WTC11 (cell line): ENCODE results near the gene PRR5L. TPM values are rescaled to one million over a fixed set of nuclear protein-coding genes. Genes with fewer than 3 reads are reported as not detected.
A peak's percentile ranks its signal among the peaks of the same experiment; 100 is the strongest.

Experiments used
- ATAC-seq: fragments of 200-7000 bp; cut with Tn5 transposase; 2 replicates; pipeline ENCODE4 v1.10.0; 2021; ENCODE audit warnings: mild to moderate bottlenecking, moderate library complexity
- CTCF ChIA-PET: fragments of 300-600 bp; sonication (Branson Sonifier 250); formaldehyde crosslinking; loops from one replicate; lab custom pipeline; 2021; ENCODE audit warnings: antibody characterized with exemption; lab: Charles Lee
- POLR2A ChIA-PET: fragments of 350-600 bp; sonication (Branson Sonifier 250); formaldehyde crosslinking; loops from one replicate; lab custom pipeline; 2021; ENCODE audit warnings: antibody characterized with exemption; lab: Charles Lee
- DNase-seq: peaks from one replicate; pipeline ENCODE4 v3.0.0; 2021; ENCODE audit warnings: low spot score
- H3K27ac Mint-ChIP-seq: 2 replicates; pipeline ENCODE4 v1.8.0; 2021; ENCODE audit warnings: mixed read lengths
- H3K27me3 Mint-ChIP-seq: 2 replicates; pipeline ENCODE4 v1.8.0; 2021; ENCODE audit warnings: low read depth, mild to moderate bottlenecking, moderate library complexity, mixed read lengths
- H3K36me3 Mint-ChIP-seq: 2 replicates; pipeline ENCODE4 v1.8.0; 2021; ENCODE audit warnings: mixed read lengths
- H3K4me1 Mint-ChIP-seq: 2 replicates; pipeline ENCODE4 v1.8.0; 2022; ENCODE audit warnings: mixed read lengths
- H3K4me3 Mint-ChIP-seq: 2 replicates; pipeline ENCODE4 v1.8.0; 2021; ENCODE audit warnings: mild to moderate bottlenecking, moderate library complexity, mixed read lengths
- H3K9me3 Mint-ChIP-seq: 2 replicates; pipeline ENCODE4 v1.8.0; 2021; ENCODE audit warnings: mixed read lengths
- CBFB ChIP-seq: sonication (generic); formaldehyde crosslinking; IDR thresholded peaks from 2 replicates; pipeline ENCODE4 v1.8.1; 2022; ENCODE audit warnings: mild to moderate bottlenecking, low read depth, missing genetic modification reagents
- CREB1 ChIP-seq: sonication (generic); formaldehyde crosslinking; IDR thresholded peaks from 2 replicates; pipeline ENCODE4 v1.8.0; 2023; ENCODE audit warnings: mild to moderate bottlenecking, missing genetic modification reagents
- FOXJ3 ChIP-seq: sonication (generic); formaldehyde crosslinking; IDR thresholded peaks from 2 replicates; pipeline ENCODE4 v1.9.0; 2021; ENCODE audit warnings: missing genetic modification reagents, mild to moderate bottlenecking, borderline replicate concordance
- FOXP1 ChIP-seq: sonication (generic); formaldehyde crosslinking; IDR thresholded peaks from 2 replicates; pipeline ENCODE4 v1.8.0; 2022; ENCODE audit warnings: missing genetic modification reagents, mild to moderate bottlenecking, moderate library complexity, borderline replicate concordance
- JUN ChIP-seq: sonication (generic); formaldehyde crosslinking; IDR thresholded peaks from 2 replicates; pipeline ENCODE4 v1.8.0; 2023; ENCODE audit warnings: mild to moderate bottlenecking, missing genetic modification reagents
- KAT7 ChIP-seq: sonication (generic); formaldehyde crosslinking; IDR thresholded peaks from 2 replicates; pipeline ENCODE4 v1.8.1; 2023; ENCODE audit warnings: missing genetic modification reagents, mild to moderate bottlenecking, borderline replicate concordance
- MXD4 ChIP-seq: fragments of 250-450 bp; sonication (Bioruptor Pico); IDR thresholded peaks from 2 replicates; pipeline ENCODE4 v1.8.0; 2021; ENCODE audit warnings: mild to moderate bottlenecking, moderate library complexity, borderline replicate concordance
- TEAD4 ChIP-seq: sonication (generic); formaldehyde crosslinking; IDR thresholded peaks from 2 replicates; pipeline ENCODE4 v1.8.0; 2022; ENCODE audit warnings: mild to moderate bottlenecking, missing genetic modification reagents
- ZNF232 ChIP-seq: sonication (generic); formaldehyde crosslinking; IDR thresholded peaks from 2 replicates; pipeline ENCODE4 v1.8.0; 2022; ENCODE audit warnings: mild to moderate bottlenecking, missing genetic modification reagents
- ZNF416 ChIP-seq: fragments of 250-450 bp; sonication (Bioruptor Pico); IDR thresholded peaks from 2 replicates; pipeline ENCODE4 v1.9.0; 2021; ENCODE audit warnings: mild to moderate bottlenecking, inconsistent platforms
- total RNA-seq: library from RNA; stranded (reverse); gene quantifications from 3 replicates; pipeline ENCODE4 v1.2.3, GENCODE V29; 2021
- TF ChIP-seq, protein P1 (sequence below): sonication (generic); formaldehyde crosslinking; IDR thresholded peaks from 2 replicates; pipeline ENCODE4 v1.8.1; 2023; ENCODE audit warnings: mild to moderate bottlenecking, missing genetic modification reagents, borderline replicate concordance
- TF ChIP-seq, protein P2 (sequence below): fragments of 250-450 bp; sonication (Bioruptor Pico); IDR thresholded peaks from 2 replicates; pipeline ENCODE4 v2.1.2; 2022; ENCODE audit warnings: mild to moderate bottlenecking, moderate library complexity
- TF ChIP-seq, protein P3 (sequence below): sonication (generic); formaldehyde crosslinking; IDR thresholded peaks from 2 replicates; pipeline ENCODE4 v1.8.1; 2023; ENCODE audit warnings: mild to moderate bottlenecking, missing genetic modification reagents, moderate library complexity
- TF ChIP-seq, protein P4 (sequence below): fragments of 250-450 bp; sonication (Bioruptor Pico); IDR thresholded peaks from 2 replicates; pipeline ENCODE4 v1.9.0; 2021; ENCODE audit warnings: moderate library complexity, mild to moderate bottlenecking, inconsistent platforms, borderline replicate concordance
- TF ChIP-seq, protein P5 (sequence below): sonication (generic); formaldehyde crosslinking; IDR thresholded peaks from 2 replicates; pipeline ENCODE4 v1.8.0; 2022; ENCODE audit warnings: mild to moderate bottlenecking, missing genetic modification reagents
- TF ChIP-seq, protein P6 (sequence below): sonication (generic); formaldehyde crosslinking; IDR thresholded peaks from 2 replicates; pipeline ENCODE4 v1.8.0; 2023; ENCODE audit warnings: missing genetic modification reagents, mild to moderate bottlenecking, borderline replicate concordance
- TF ChIP-seq, protein P7 (sequence below): fragments of 250-450 bp; sonication (Bioruptor Pico); IDR thresholded peaks from 2 replicates; pipeline ENCODE4 v1.9.0; 2021; ENCODE audit warnings: mild to moderate bottlenecking, borderline replicate concordance
- TF ChIP-seq, protein P8 (sequence below): sonication (generic); formaldehyde crosslinking; IDR thresholded peaks from 2 replicates; pipeline ENCODE4 v1.8.1; 2023; ENCODE audit warnings: mild to moderate bottlenecking, missing genetic modification reagents, moderate library complexity

Gene PRR5L
- total RNA-seq, 1 experiment from 2014 or later: 3.9 TPM

DNA sequence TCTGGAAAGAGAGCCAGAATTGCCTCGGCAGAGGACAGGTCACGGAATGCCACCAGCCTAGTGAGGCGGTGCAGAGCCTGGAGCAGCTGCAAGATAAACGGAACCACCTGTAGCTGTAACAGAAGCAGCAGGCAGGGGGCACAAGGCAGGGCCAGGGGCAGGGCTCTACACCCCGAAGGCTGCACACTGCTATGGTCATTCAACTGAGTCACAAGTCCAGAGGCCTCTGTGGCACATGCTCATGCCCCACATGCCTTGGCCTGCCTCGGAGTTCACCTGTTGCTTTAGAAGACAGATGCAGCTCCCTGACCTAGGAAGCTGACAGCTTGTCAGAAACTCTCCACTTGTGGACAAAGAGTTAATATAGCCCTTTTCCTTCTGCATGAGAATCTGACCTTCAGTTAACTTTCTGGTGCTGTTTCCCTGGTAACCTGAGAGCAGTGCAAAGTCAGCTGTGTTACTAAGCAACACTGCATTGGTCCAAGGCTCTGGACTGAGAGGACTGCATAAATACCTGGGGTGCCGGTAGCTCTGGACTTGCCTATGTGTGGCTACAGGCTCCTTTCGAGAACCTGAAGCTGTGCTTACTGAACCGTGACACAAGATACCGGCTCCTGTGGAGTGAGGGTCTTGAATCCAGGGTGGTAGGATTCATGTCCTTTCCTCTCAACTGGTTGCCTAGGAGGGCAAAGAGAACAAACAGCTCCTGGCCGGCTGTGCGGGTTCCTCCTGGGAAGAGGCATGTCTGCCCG is 17.4 kb upstream of the PRR5L start:
- CTCF ChIA-PET: interaction anchor here (1.1 to 2.1 kb wide), 8 partner anchors 11 to 457 kb away, joined by 3 to 20 read pairs (median 6); no protein-coding TSS in a partner anchor
- Mint-ChIP-seq H3K9me3 (no peaks in the 10 kb centered on the region; the same call in 1 of the 2 replicates), H3K27me3 (no peaks in the 10 kb centered on the region; the same call in 1 of the 2 replicates), H3K36me3 (peaks cover 1% of the 10 kb centered on the region; the same call in 1 of the 2 replicates), H3K27ac (no peak overlapping the region), H3K4me1 (no peaks in the 10 kb centered on the region), H3K4me3 (no peak overlapping the region)
- POLR2A ChIA-PET: interaction anchor here (0.5 kb wide), 1 partner anchor 98 kb away, joined by 3 read pairs; no protein-coding TSS in a partner anchor
- no peak for DNase-seq
- ATAC-seq: peak; percentile 91
- TF ChIP-seq, protein P1, sequence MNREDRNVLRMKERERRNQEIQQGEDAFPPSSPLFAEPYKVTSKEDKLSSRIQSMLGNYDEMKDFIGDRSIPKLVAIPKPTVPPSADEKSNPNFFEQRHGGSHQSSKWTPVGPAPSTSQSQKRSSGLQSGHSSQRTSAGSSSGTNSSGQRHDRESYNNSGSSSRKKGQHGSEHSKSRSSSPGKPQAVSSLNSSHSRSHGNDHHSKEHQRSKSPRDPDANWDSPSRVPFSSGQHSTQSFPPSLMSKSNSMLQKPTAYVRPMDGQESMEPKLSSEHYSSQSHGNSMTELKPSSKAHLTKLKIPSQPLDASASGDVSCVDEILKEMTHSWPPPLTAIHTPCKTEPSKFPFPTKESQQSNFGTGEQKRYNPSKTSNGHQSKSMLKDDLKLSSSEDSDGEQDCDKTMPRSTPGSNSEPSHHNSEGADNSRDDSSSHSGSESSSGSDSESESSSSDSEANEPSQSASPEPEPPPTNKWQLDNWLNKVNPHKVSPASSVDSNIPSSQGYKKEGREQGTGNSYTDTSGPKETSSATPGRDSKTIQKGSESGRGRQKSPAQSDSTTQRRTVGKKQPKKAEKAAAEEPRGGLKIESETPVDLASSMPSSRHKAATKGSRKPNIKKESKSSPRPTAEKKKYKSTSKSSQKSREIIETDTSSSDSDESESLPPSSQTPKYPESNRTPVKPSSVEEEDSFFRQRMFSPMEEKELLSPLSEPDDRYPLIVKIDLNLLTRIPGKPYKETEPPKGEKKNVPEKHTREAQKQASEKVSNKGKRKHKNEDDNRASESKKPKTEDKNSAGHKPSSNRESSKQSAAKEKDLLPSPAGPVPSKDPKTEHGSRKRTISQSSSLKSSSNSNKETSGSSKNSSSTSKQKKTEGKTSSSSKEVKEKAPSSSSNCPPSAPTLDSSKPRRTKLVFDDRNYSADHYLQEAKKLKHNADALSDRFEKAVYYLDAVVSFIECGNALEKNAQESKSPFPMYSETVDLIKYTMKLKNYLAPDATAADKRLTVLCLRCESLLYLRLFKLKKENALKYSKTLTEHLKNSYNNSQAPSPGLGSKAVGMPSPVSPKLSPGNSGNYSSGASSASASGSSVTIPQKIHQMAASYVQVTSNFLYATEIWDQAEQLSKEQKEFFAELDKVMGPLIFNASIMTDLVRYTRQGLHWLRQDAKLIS: no peak
- TF ChIP-seq TEAD4 (CRISPR knock-in tag): no peak
- TF ChIP-seq CBFB (CRISPR knock-in tag): no peak
- TF ChIP-seq, protein P2, sequence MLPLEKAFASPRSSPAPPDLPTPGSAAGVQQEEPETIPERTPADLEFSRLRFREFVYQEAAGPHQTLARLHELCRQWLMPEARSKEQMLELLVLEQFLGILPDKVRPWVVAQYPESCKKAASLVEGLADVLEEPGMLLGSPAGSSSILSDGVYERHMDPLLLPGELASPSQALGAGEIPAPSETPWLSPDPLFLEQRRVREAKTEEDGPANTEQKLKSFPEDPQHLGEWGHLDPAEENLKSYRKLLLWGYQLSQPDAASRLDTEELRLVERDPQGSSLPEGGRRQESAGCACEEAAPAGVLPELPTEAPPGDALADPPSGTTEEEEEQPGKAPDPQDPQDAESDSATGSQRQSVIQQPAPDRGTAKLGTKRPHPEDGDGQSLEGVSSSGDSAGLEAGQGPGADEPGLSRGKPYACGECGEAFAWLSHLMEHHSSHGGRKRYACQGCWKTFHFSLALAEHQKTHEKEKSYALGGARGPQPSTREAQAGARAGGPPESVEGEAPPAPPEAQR (CRISPR knock-in tag): no peak
- TF ChIP-seq, protein P3, sequence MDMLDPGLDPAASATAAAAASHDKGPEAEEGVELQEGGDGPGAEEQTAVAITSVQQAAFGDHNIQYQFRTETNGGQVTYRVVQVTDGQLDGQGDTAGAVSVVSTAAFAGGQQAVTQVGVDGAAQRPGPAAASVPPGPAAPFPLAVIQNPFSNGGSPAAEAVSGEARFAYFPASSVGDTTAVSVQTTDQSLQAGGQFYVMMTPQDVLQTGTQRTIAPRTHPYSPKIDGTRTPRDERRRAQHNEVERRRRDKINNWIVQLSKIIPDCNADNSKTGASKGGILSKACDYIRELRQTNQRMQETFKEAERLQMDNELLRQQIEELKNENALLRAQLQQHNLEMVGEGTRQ (CRISPR knock-in tag): no peak
- TF ChIP-seq, protein P4, sequence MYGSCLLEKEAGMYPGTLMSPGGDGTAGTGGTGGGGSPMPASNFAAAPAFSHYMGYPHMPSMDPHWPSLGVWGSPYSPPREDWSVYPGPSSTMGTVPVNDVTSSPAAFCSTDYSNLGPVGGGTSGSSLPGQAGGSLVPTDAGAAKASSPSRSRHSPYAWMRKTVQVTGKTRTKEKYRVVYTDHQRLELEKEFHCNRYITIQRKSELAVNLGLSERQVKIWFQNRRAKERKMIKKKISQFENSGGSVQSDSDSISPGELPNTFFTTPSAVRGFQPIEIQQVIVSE (CRISPR knock-in tag): no peak
- TF ChIP-seq JUN (CRISPR knock-in tag): no peak
- no peak for TF ChIP-seq FOXJ3 (CRISPR knock-in tag)
- no peak for TF ChIP-seq ZNF416
- TF ChIP-seq MXD4 (CRISPR knock-in tag): no peak
- TF ChIP-seq, protein P5, sequence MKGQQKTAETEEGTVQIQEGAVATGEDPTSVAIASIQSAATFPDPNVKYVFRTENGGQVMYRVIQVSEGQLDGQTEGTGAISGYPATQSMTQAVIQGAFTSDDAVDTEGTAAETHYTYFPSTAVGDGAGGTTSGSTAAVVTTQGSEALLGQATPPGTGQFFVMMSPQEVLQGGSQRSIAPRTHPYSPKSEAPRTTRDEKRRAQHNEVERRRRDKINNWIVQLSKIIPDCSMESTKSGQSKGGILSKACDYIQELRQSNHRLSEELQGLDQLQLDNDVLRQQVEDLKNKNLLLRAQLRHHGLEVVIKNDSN (CRISPR knock-in tag): no peak
- TF ChIP-seq CREB1 (CRISPR knock-in tag): no peak
- TF ChIP-seq, protein P6, sequence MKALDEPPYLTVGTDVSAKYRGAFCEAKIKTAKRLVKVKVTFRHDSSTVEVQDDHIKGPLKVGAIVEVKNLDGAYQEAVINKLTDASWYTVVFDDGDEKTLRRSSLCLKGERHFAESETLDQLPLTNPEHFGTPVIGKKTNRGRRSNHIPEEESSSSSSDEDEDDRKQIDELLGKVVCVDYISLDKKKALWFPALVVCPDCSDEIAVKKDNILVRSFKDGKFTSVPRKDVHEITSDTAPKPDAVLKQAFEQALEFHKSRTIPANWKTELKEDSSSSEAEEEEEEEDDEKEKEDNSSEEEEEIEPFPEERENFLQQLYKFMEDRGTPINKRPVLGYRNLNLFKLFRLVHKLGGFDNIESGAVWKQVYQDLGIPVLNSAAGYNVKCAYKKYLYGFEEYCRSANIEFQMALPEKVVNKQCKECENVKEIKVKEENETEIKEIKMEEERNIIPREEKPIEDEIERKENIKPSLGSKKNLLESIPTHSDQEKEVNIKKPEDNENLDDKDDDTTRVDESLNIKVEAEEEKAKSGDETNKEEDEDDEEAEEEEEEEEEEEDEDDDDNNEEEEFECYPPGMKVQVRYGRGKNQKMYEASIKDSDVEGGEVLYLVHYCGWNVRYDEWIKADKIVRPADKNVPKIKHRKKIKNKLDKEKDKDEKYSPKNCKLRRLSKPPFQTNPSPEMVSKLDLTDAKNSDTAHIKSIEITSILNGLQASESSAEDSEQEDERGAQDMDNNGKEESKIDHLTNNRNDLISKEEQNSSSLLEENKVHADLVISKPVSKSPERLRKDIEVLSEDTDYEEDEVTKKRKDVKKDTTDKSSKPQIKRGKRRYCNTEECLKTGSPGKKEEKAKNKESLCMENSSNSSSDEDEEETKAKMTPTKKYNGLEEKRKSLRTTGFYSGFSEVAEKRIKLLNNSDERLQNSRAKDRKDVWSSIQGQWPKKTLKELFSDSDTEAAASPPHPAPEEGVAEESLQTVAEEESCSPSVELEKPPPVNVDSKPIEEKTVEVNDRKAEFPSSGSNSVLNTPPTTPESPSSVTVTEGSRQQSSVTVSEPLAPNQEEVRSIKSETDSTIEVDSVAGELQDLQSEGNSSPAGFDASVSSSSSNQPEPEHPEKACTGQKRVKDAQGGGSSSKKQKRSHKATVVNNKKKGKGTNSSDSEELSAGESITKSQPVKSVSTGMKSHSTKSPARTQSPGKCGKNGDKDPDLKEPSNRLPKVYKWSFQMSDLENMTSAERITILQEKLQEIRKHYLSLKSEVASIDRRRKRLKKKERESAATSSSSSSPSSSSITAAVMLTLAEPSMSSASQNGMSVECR (CRISPR knock-in tag): no peak
- TF ChIP-seq FOXP1 (CRISPR knock-in tag): no peak
- TF ChIP-seq, protein P7, sequence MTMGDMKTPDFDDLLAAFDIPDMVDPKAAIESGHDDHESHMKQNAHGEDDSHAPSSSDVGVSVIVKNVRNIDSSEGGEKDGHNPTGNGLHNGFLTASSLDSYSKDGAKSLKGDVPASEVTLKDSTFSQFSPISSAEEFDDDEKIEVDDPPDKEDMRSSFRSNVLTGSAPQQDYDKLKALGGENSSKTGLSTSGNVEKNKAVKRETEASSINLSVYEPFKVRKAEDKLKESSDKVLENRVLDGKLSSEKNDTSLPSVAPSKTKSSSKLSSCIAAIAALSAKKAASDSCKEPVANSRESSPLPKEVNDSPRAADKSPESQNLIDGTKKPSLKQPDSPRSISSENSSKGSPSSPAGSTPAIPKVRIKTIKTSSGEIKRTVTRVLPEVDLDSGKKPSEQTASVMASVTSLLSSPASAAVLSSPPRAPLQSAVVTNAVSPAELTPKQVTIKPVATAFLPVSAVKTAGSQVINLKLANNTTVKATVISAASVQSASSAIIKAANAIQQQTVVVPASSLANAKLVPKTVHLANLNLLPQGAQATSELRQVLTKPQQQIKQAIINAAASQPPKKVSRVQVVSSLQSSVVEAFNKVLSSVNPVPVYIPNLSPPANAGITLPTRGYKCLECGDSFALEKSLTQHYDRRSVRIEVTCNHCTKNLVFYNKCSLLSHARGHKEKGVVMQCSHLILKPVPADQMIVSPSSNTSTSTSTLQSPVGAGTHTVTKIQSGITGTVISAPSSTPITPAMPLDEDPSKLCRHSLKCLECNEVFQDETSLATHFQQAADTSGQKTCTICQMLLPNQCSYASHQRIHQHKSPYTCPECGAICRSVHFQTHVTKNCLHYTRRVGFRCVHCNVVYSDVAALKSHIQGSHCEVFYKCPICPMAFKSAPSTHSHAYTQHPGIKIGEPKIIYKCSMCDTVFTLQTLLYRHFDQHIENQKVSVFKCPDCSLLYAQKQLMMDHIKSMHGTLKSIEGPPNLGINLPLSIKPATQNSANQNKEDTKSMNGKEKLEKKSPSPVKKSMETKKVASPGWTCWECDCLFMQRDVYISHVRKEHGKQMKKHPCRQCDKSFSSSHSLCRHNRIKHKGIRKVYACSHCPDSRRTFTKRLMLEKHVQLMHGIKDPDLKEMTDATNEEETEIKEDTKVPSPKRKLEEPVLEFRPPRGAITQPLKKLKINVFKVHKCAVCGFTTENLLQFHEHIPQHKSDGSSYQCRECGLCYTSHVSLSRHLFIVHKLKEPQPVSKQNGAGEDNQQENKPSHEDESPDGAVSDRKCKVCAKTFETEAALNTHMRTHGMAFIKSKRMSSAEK: no peak
- TF ChIP-seq, protein P8, sequence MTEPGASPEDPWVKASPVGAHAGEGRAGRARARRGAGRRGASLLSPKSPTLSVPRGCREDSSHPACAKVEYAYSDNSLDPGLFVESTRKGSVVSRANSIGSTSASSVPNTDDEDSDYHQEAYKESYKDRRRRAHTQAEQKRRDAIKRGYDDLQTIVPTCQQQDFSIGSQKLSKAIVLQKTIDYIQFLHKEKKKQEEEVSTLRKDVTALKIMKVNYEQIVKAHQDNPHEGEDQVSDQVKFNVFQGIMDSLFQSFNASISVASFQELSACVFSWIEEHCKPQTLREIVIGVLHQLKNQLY (CRISPR knock-in tag): no peak
- TF ChIP-seq ZNF232: no peak
- TF ChIP-seq KAT7 (CRISPR knock-in tag): no peak
